ENCODE data around the gene DIPK1C. TPM values are rescaled to one million over a fixed set of nuclear protein-coding genes. Genes with fewer than 3 reads are reported as not detected.

DIPK1C gene
- total RNA-seq, 1 experiment from 2014 or later = not detected

- no peak for TF ChIP-seq EZH2 (IDR thresholded peaks at IDR 0.05; ENCODE audit: low read depth)
- TF ChIP-seq CTCF (conservative IDR thresholded peaks at IDR 0.05) = no peak
- no peak overlapping the region for H3K4me3 ChIP-seq
- H3K9me3 ChIP-seq (ENCODE audit: insufficient read depth, low read depth) = no peaks in the 10 kb centered on the region
- no peak overlapping the region for H3K27ac ChIP-seq
- H3K36me3 ChIP-seq (ENCODE audit: low read depth) = no peaks in the 10 kb centered on the region
- BruUV-seq (replicated peaks) = no TSS peak
- H3K4me2 ChIP-seq = no peak overlapping the region
- no peaks in the 10 kb centered on the region for H4K20me1 ChIP-seq (ENCODE audit: insufficient read depth)
- no peak overlapping the region; the same call in 1 of the 2 replicates for H2AFZ ChIP-seq
- ChIA-PET CTCF (no interaction called here), POLR2A (ENCODE audit: unreplicated experiment) (interaction anchor here (0.6 kb wide), 1 partner anchor 818 kb away, joined by 11 read pairs; no protein-coding TSS in a partner anchor)
- peaks cover 97% of the 10 kb centered on the region for H3K27me3 ChIP-seq (ENCODE audit: insufficient read depth, low read depth)
- H3K79me2 ChIP-seq (ENCODE audit: low read depth) = no peaks in the 10 kb centered on the region
- no peaks in the 10 kb centered on the region for H3K4me1 ChIP-seq (replicated peaks; ENCODE audit: insufficient read depth)
- intact Hi-C loops (cut with micrococcal nuclease; ENCODE audit: unreplicated experiment) = no loop called here
- DNase-seq = no peak
- no peaks in the 10 kb centered on the region for H3K9me2 ChIP-seq (ENCODE audit: insufficient read depth)
- no peaks in the 10 kb centered on the region for H3F3A ChIP-seq (ENCODE audit: insufficient read depth, low read depth)
Observed at GRCh38 chr18:74410441-74410992, 46.6 kb downstream of the DIPK1C start.

- no TSS peak for BruUV-seq (replicated peaks)
- Histone ChIP-seq H3K79me2 (ENCODE audit: low read depth) (no peaks in the 10 kb centered on the region), H3K9me2 (ENCODE audit: insufficient read depth) (no peaks in the 10 kb centered on the region), H3K9me3 (ENCODE audit: insufficient read depth, low read depth) (no peaks in the 10 kb centered on the region), H3K27ac (no peak overlapping the region), H3K4me3 (no peak overlapping the region), H3K4me1 (replicated peaks; ENCODE audit: insufficient read depth) (no peaks in the 10 kb centered on the region), H3K4me2 (no peak overlapping the region), H3K27me3 (ENCODE audit: insufficient read depth, low read depth) (peaks cover 90% of the 10 kb centered on the region), H4K20me1 (ENCODE audit: insufficient read depth) (no peaks in the 10 kb centered on the region), H2AFZ (no peak overlapping the region), H3F3A (ENCODE audit: insufficient read depth, low read depth) (no peaks in the 10 kb centered on the region), H3K36me3 (ENCODE audit: low read depth) (no peaks in the 10 kb centered on the region)
- intact Hi-C loops (cut with micrococcal nuclease; ENCODE audit: unreplicated experiment) = no loop called here
- POLR2A ChIA-PET (ENCODE audit: unreplicated experiment) = no interaction called here
- TF ChIP-seq EZH2 (IDR thresholded peaks at IDR 0.05; ENCODE audit: low read depth) (no peak), CTCF (conservative IDR thresholded peaks at IDR 0.05) (no peak)
- no peak for DNase-seq
- CTCF ChIA-PET = no interaction called here
Observed at GRCh38 chr18:74407888-74408287, 49.2 kb downstream of the DIPK1C start.

- no TSS peak for BruUV-seq (replicated peaks)
- TF ChIP-seq EZH2 (IDR thresholded peaks at IDR 0.05; ENCODE audit: low read depth) (no peak), CTCF (conservative IDR thresholded peaks at IDR 0.05) (no peak)
Observed at GRCh38 chr18:74402806-74403433, 54.2 kb downstream of the DIPK1C start.

More at GRCh38 chr18:74402806-74403433, 54.2 kb downstream of the DIPK1C start:
- no peaks in the 10 kb centered on the region for H3F3A ChIP-seq (ENCODE audit: insufficient read depth, low read depth)
- intact Hi-C loops (cut with micrococcal nuclease; ENCODE audit: unreplicated experiment) = no loop called here
- H4K20me1 ChIP-seq (ENCODE audit: insufficient read depth) = no peaks in the 10 kb centered on the region
- peaks cover 89% of the 10 kb centered on the region for H3K27me3 ChIP-seq (ENCODE audit: insufficient read depth, low read depth)
- no peak overlapping the region for H2AFZ ChIP-seq
- H3K36me3 ChIP-seq (ENCODE audit: low read depth) = no peaks in the 10 kb centered on the region
- no peak overlapping the region for H3K4me3 ChIP-seq
- H3K4me1 ChIP-seq (replicated peaks; ENCODE audit: insufficient read depth) = no peaks in the 10 kb centered on the region
- CTCF ChIA-PET = no interaction called here
- no peaks in the 10 kb centered on the region for H3K9me2 ChIP-seq (ENCODE audit: insufficient read depth)
- no peak for DNase-seq
- POLR2A ChIA-PET (ENCODE audit: unreplicated experiment) = no interaction called here
- H3K79me2 ChIP-seq (ENCODE audit: low read depth) = no peaks in the 10 kb centered on the region
- H3K9me3 ChIP-seq (ENCODE audit: insufficient read depth, low read depth) = no peaks in the 10 kb centered on the region
- H3K27ac ChIP-seq = no peak overlapping the region
- H3K4me2 ChIP-seq = no peak overlapping the region
